Gastroesophageal sphincter (tissue), 3 donors: ENCODE results near the gene LBR.

Experiments
- POLR2AphosphoS5 ChIP-seq: sonication (generic); formaldehyde crosslinking; IDR thresholded peaks from one replicate; pipeline ENCODE4 v1.6.1; 2017; ENCODE audit warnings: antibody characterized with exemption
- TF ChIP-seq, protein P1 (sequence below), 4 experiments: fragments of 200-600 bp in 2 of 4; fragments of 450-650 bp in 2 of 4; sonication (generic) in 1 of 4; IDR thresholded peaks; one replicate each; pipeline ENCODE4 v1.5.1; 2017 to 2019; ENCODE audit warnings: antibody characterized with exemption in 4 of 4, mild to moderate bottlenecking in 2 of 4, moderate library complexity in 2 of 4

- TF ChIP-seq, protein P1, sequence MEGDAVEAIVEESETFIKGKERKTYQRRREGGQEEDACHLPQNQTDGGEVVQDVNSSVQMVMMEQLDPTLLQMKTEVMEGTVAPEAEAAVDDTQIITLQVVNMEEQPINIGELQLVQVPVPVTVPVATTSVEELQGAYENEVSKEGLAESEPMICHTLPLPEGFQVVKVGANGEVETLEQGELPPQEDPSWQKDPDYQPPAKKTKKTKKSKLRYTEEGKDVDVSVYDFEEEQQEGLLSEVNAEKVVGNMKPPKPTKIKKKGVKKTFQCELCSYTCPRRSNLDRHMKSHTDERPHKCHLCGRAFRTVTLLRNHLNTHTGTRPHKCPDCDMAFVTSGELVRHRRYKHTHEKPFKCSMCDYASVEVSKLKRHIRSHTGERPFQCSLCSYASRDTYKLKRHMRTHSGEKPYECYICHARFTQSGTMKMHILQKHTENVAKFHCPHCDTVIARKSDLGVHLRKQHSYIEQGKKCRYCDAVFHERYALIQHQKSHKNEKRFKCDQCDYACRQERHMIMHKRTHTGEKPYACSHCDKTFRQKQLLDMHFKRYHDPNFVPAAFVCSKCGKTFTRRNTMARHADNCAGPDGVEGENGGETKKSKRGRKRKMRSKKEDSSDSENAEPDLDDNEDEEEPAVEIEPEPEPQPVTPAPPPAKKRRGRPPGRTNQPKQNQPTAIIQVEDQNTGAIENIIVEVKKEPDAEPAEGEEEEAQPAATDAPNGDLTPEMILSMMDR (IDR thresholded peaks at IDR 0.05) = no peak
- peak; percentile 20 for TF ChIP-seq POLR2AphosphoS5
Observed at GRCh38 chr1:225460737-225461532, 33.1 kb upstream of the LBR start.
